Measurements from ENCODE around the gene MCM6. TPM values are rescaled to one million over a fixed set of nuclear protein-coding genes. Genes with fewer than 3 reads are reported as not detected.
"Not testable (repeated sequence)": the region's sequence is repeated elsewhere in the genome, so short reads cannot be mapped to it uniquely, and the experiment has no call there.

Gene MCM6
- total and polyA plus RNA-seq, 2 experiments from 2014 or later: 74.7 to 133 TPM

DNA sequence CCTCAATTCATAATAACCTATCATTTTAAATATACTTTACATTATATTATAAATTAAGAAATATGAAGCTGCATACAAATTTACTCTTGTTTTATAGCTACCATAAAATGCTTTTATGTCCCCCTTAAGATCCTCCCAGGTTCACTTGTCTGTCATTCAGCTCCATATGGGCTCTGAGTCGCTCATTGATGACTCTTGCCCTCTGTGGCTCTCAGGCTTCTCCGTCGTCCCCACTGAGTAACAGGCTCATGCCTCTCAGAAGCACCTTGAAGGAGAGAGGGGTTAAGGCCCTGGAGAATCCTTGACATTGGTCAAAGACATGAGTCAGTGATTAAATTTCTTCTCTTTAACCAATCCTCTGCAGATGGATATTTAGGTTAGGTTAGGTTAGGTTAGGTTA lies 6.2 kb upstream of the MCM6 start (continued):
- TF ChIP-seq, protein P1, sequence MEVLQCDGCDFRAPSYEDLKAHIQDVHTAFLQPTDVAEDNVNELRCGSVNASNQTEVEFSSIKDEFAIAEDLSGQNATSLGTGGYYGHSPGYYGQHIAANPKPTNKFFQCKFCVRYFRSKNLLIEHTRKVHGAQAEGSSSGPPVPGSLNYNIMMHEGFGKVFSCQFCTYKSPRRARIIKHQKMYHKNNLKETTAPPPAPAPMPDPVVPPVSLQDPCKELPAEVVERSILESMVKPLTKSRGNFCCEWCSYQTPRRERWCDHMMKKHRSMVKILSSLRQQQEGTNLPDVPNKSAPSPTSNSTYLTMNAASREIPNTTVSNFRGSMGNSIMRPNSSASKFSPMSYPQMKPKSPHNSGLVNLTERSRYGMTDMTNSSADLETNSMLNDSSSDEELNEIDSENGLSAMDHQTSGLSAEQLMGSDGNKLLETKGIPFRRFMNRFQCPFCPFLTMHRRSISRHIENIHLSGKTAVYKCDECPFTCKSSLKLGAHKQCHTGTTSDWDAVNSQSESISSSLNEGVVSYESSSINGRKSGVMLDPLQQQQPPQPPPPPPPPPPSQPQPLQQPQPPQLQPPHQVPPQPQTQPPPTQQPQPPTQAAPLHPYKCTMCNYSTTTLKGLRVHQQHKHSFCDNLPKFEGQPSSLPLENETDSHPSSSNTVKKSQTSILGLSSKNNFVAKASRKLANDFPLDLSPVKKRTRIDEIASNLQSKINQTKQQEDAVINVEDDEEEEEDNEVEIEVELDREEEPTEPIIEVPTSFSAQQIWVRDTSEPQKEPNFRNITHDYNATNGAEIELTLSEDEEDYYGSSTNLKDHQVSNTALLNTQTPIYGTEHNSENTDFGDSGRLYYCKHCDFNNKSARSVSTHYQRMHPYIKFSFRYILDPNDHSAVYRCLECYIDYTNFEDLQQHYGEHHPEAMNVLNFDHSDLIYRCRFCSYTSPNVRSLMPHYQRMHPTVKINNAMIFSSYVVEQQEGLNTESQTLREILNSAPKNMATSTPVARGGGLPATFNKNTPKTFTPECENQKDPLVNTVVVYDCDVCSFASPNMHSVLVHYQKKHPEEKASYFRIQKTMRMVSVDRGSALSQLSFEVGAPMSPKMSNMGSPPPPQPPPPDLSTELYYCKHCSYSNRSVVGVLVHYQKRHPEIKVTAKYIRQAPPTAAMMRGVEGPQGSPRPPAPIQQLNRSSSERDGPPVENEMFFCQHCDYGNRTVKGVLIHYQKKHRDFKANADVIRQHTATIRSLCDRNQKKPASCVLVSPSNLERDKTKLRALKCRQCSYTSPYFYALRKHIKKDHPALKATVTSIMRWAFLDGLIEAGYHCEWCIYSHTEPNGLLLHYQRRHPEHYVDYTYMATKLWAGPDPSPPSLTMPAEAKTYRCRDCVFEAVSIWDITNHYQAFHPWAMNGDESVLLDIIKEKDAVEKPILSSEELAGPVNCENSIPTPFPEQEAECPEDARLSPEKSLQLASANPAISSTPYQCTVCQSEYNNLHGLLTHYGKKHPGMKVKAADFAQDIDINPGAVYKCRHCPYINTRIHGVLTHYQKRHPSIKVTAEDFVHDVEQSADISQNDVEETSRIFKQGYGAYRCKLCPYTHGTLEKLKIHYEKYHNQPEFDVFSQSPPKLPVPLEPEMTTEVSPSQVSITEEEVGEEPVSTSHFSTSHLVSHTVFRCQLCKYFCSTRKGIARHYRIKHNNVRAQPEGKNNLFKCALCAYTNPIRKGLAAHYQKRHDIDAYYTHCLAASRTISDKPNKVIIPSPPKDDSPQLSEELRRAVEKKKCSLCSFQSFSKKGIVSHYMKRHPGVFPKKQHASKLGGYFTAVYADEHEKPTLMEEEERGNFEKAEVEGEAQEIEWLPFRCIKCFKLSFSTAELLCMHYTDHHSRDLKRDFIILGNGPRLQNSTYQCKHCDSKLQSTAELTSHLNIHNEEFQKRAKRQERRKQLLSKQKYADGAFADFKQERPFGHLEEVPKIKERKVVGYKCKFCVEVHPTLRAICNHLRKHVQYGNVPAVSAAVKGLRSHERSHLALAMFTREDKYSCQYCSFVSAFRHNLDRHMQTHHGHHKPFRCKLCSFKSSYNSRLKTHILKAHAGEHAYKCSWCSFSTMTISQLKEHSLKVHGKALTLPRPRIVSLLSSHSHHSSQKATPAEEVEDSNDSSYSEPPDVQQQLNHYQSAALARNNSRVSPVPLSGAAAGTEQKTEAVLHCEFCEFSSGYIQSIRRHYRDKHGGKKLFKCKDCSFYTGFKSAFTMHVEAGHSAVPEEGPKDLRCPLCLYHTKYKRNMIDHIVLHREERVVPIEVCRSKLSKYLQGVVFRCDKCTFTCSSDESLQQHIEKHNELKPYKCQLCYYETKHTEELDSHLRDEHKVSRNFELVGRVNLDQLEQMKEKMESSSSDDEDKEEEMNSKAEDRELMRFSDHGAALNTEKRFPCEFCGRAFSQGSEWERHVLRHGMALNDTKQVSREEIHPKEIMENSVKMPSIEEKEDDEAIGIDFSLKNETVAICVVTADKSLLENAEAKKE (CRISPR knock-in tag; IDR thresholded peaks at IDR 0.05): no peak
- TF ChIP-seq CREB1 (CRISPR knock-in tag; IDR thresholded peaks at IDR 0.05; ENCODE audit: low read depth) (no peak), EZH2 (IDR thresholded peaks at IDR 0.05; ENCODE audit: low read depth, unreplicated experiment) (no peak)

DNA sequence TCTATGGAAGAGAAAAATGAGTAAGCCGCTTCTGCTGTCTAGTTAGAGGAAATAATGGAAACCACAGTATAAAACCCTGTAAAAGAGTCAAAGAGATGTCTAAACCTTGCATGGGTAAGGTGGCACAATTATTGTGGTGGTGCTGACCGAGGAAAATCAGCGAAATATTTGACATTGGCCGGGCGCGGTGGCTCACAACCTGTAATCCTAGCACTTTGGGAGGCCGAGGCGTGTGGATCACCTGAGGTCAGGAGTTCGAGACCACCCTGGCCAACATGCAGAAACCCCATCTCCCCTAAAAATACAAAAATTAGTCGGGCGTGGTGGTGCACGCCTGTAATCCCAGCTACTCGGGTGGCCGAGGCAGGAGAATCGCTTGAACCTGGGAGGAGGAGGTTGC lies 527 bp upstream of the MCM6 start:
- not testable (repeated sequence) for H3K4me2 ChIP-seq; ATAC-seq; DNase-seq (ENCODE audit: low spot score); H3K27me3 ChIP-seq (ENCODE audit: insufficient read depth); H2AFZ ChIP-seq; H3K9me3 Mint-ChIP-seq; H3K27ac ChIP-seq (ENCODE audit: low read depth); H3F3A ChIP-seq (replicated peaks; ENCODE audit: low read depth); H3K9me2 ChIP-seq (ENCODE audit: insufficient read depth)
- Mint-ChIP-seq H3K4me1 (peaks cover 20% of the 10 kb centered on the region), H3K4me3 (peak overlapping the region; percentile 71), H3K36me3 (ENCODE audit: low read depth) (peaks cover 31% of the 10 kb centered on the region), H3K27me3 (ENCODE audit: insufficient read depth, low read depth, poor library complexity) (peaks cover 11% of the 10 kb centered on the region), H3K27ac (peak overlapping the region; percentile 77; the same call in 1 of the 2 replicates)
- Histone ChIP-seq H3K4me3 (peak overlapping the region; percentile 90; the same call in 1 of the 2 replicates), H3K79me2 (replicated peaks; ENCODE audit: insufficient read depth) (peaks cover 42% of the 10 kb centered on the region), H3K36me3 (ENCODE audit: insufficient read depth) (peaks cover 14% of the 10 kb centered on the region), H4K20me1 (replicated peaks; ENCODE audit: insufficient read depth) (peaks cover 20% of the 10 kb centered on the region; the same call in 1 of the 2 replicates), H3K4me1 (ENCODE audit: insufficient read depth) (peaks cover 20% of the 10 kb centered on the region)
